ENCODE measurements around the gene FEZF2.

FEZF2 gene

GRCh38 chr3:62332835-62333244 is 40.5 kb downstream of the FEZF2 start:
- in situ Hi-C loops (cut with MboI; ENCODE audit: low sequenced_read_pairs): no loop called here

GRCh38 chr3:62332017-62332416 is 41.3 kb downstream of the FEZF2 start:
- in situ Hi-C loops (cut with MboI; ENCODE audit: low sequenced_read_pairs): no loop called here

GRCh38 chr3:62329971-62330370 is 43.4 kb downstream of the FEZF2 start:
- in situ Hi-C loops (cut with MboI; ENCODE audit: low sequenced_read_pairs): no loop called here

GRCh38 chr3:62325896-62326295 is 47.5 kb downstream of the FEZF2 start:
- in situ Hi-C loops (cut with MboI; ENCODE audit: low sequenced_read_pairs): no loop called here

GRCh38 chr3:62323241-62323640 is 50.1 kb downstream of the FEZF2 start:
- in situ Hi-C loops (cut with MboI; ENCODE audit: low sequenced_read_pairs): no loop called here
